H54 (cell line): ENCODE data around the gene SPDYC.
"Not testable (repeated sequence)": the region's sequence is repeated elsewhere in the genome, so short reads cannot be mapped to it uniquely, and the experiment has no call there.

Experiments used
- DNase-seq: peaks from one replicate; pipeline ENCODE4 v3.0.0; 2011; ENCODE audit warnings: low spot score, mixed read lengths; ENCODE audit not compliant: insufficient read length
- FAIRE-seq: peaks from 3 replicates; lab custom pipeline; 2011; peaks lifted over from hg19 to GRCh38; lab: Jason Lieb, UNC
- POLR2A ChIP-seq: IDR thresholded peaks from 2 replicates; pipeline ENCODE4 v1.6.1; 2011; ENCODE audit warnings: low read depth, mild to moderate bottlenecking, low read length

Gene SPDYC

GRCh38 chr11:65166893-65167292, 3.1 kb upstream of the SPDYC start:
- TF ChIP-seq POLR2A, result no peak
- FAIRE-seq (no peak), DNase-seq (no peak)

DNA sequence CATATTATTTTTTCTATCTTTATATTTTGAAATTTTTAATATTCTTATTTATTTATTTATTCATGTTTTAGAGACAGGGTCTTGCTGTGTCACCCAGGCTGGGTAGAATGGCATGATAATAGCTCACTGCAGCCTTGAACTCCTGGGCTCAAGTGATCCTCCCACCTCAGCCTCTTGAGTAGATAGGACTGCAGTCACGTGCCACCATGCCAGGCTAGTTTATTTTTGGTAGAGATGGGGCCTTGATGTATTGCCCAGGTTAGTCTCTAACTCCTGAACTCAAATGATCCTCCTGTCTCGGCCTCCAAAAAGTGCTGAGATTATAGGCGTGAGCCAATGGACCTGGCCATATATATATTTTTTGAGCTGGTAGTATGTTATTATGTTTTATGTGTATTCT, 2.4 kb upstream of the SPDYC start:
- FAIRE-seq (no peak), DNase-seq (no peak)
- TF ChIP-seq POLR2A, result no peak

DNA sequence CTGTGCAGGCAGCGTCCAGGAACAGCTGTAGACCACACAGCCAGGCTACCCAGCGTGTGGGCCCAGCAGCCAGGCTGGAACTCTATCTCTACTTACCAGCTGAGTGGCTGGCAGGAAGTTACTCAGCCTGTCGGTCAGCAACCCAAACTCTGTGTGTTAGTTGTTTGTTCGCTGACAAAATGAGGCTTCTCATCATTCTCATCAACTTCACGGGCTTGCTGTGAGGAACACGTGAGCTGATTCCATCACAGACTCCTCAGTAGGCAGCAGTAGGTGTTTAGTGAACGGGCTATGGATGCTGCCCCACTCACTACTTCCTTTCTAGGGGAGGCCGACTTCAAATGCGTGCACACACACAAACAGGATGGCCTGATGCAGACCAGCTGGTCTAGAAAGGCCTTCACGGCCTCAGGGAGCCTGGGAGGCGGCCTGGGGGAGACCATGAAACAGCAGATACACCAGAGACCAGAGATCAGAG, 830 bp upstream of the SPDYC start:
- TF ChIP-seq POLR2A, result no peak
- DNase-seq, result peak; percentile 24
- no peak for FAIRE-seq

DNA sequence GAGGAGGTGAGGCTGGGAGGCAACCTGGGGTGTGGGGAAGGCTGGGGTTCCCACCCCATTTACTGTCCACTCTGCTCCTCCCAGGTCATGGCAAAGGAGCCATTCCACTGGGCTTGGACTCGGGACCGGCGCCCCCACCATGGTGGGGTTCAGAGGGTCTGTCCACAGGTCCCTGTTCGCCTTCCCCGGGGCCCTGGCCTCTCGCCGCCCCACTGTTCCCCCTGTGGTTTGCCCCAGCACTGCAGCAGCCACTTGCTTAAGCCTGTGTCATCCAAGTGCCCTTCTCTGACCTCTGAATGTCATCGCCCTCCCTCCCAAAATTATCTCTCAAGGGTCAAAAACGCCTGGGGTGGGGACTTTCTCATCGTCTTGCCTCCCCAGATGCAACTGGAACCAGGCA, 2.6 kb downstream of the SPDYC start:
- DNase-seq (no peak), FAIRE-seq (no peak)
- TF ChIP-seq POLR2A, result no peak

GRCh38 chr11:65174571-65175010, 4.6 kb downstream of the SPDYC start:
- not testable (repeated sequence) for FAIRE-seq, DNase-seq

DNA sequence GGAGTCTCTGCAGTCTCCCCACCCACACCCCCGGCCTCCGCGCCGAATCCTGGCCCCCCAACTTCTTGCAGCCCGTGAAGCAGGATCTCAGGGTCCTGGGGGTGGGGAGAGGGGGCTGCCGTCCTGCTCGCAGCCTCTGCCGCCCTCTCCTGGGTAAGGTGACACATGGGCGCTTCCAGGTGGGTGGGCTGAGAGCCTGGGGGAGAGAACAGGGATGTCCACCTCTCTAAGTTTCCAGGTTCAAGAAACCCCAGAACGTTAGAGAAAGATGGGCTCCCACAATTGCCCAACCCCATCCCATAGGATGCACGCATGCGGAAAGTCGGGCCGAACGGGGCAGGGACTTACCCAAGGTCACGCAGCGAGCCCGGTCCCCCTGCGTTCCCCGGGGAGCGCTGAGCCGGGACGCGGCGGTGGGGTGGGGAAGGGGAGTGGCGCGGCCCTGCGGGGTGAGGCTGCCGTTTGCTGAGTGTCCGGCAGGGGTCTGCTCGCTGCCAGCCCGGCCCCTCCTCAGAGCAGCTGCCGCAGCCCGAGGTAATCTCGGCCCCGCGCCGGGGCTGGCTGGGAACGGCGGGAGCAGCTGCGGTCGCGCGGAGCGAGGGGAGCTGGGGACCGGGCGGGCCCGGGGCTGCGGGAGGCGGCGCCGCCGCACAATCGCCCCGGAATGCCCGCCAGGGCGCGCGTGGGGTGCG, 11.0 kb downstream of the SPDYC start:
- no peak for FAIRE-seq
- DNase-seq, result peak; percentile 75
- TF ChIP-seq POLR2A, result peak; percentile 56

DNA sequence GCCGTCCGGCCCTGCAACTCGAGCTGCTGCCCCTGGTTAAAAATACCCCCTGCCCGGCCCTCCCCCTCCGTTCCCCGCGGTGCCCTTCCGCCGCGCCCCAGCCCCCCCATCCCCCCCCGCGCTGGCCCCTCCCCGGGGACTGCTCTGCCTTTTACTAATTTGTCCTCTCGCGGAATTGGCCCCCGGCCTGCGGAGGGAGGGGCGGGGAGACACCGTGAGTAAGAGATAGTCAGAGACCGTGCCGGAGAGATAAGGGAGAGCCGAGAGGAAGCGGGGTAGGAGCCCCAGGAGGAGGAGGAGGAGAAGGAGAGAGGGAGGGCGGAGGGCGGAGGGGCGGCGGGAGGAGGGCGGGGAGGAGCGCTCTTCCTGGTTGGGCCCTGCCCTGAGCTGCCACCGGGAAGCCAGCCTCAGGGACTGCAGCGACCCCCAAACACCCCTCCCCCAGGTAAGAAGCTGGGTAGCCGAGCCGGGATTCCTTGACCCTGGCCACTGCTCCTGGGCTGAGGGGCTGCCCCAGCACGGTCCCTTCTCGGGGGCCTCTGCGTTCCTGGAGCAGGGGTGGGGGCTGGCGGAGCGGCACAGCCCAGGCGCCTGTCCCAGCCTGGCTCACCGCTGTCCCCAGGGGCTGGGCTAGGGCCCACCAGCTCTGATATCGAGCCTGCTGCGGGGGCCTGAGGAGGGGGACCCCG, 11.7 kb downstream of the SPDYC start, which contains the start of gene CAPN1:
TSS of gene CAPN1 (plus strand) at position 360 of the 689 bp plus-strand sequence. CDS start 774 bp downstream, outside the sequence.
- DNase-seq (peak; percentile 89), FAIRE-seq (no peak)
- TF ChIP-seq POLR2A, result peak; percentile 46; the same call in 1 of the 2 replicates

- DNase-seq (peak; percentile 20), FAIRE-seq (no peak)
- no peak for TF ChIP-seq POLR2A
Observed at GRCh38 chr11:65182258-65183170, 12.5 kb downstream of the SPDYC start.

GRCh38 chr11:65183201-65183891, 13.3 kb downstream of the SPDYC start:
- FAIRE-seq, result no peak
- no peak for DNase-seq
- no peak for TF ChIP-seq POLR2A

GRCh38 chr11:65184146-65184545, 14.1 kb downstream of the SPDYC start:
- no peak for FAIRE-seq
- DNase-seq, result no peak
- TF ChIP-seq POLR2A, result no peak

- TF ChIP-seq POLR2A, result no peak
- DNase-seq (no peak), FAIRE-seq (no peak)
Observed at GRCh38 chr11:65185171-65185570, 15.1 kb downstream of the SPDYC start.

DNA sequence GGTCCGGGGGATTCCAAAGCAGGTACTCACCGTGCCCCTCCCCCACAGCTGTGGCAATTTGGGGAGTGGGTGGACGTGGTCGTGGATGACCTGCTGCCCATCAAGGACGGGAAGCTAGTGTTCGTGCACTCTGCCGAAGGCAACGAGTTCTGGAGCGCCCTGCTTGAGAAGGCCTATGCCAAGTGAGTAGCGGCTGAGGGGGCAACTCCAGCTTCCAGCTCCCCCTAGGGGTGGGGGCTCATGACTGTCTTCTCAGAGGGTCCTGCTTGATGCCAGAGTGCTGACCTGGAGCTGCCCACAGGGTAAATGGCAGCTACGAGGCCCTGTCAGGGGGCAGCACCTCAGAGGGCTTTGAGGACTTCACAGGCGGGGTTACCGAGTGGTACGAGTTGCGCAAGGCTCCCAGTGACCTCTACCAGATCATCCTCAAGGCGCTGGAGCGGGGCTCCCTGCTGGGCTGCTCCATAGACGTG, 15.9 kb downstream of the SPDYC start:
- FAIRE-seq (no peak), DNase-seq (no peak)
- TF ChIP-seq POLR2A, result no peak

- no peak for FAIRE-seq
- DNase-seq, result no peak
- TF ChIP-seq POLR2A, result no peak
Observed at GRCh38 chr11:65186701-65187100, 16.7 kb downstream of the SPDYC start.
